ENCODE data around the gene SLCO1A2.
"Not testable (repeated sequence)": the region's sequence is repeated elsewhere in the genome, so short reads cannot be mapped to it uniquely, and the experiment has no call there.

The SLCO1A2 gene

GRCh38 chr12:21334771-21335325, at the start of gene SLCO1A2:
Gene SLCO1A2, minus strand, starts transcription at chr12:21334917. Its CDS starts 270 bp downstream, at chr12:21334647.
- no peak for DNase-seq (ENCODE audit: low read depth)
- no peak within 1 kb of the TSS for H3K4me3 ChIP-seq (ENCODE audit: low read depth, low read length)
- TF ChIP-seq, protein P1, sequence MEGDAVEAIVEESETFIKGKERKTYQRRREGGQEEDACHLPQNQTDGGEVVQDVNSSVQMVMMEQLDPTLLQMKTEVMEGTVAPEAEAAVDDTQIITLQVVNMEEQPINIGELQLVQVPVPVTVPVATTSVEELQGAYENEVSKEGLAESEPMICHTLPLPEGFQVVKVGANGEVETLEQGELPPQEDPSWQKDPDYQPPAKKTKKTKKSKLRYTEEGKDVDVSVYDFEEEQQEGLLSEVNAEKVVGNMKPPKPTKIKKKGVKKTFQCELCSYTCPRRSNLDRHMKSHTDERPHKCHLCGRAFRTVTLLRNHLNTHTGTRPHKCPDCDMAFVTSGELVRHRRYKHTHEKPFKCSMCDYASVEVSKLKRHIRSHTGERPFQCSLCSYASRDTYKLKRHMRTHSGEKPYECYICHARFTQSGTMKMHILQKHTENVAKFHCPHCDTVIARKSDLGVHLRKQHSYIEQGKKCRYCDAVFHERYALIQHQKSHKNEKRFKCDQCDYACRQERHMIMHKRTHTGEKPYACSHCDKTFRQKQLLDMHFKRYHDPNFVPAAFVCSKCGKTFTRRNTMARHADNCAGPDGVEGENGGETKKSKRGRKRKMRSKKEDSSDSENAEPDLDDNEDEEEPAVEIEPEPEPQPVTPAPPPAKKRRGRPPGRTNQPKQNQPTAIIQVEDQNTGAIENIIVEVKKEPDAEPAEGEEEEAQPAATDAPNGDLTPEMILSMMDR (IDR thresholded peaks at IDR 0.05; ENCODE audit: insufficient read depth, low read depth, low read length, missing control alignments) = no peak

DNA sequence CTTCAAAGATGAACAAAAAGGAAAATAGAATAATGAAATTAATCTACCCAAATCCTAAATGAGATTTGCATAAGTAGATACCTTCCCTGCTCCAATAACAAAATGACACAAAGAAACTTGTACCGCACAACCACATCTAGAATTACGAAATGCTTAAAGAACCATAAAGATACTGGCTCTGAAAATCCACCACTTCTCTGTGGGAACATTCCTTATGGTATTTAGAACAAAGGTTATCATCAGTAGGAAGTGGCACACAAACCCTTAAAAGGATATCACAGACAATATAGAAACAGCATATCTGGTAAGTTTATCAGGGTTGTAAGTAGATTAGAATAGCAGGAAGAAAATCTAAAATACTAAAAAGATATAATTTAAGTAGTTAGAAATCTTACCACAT, 49.5 kb upstream of the SLCO1A2 start:
- DNase-seq (ENCODE audit: low read depth) = no peak
- TF ChIP-seq, protein P1 (IDR thresholded peaks at IDR 0.05; ENCODE audit: insufficient read depth, low read depth, low read length, missing control alignments) = no peak
- no peak overlapping the region for H3K4me3 ChIP-seq (ENCODE audit: low read depth, low read length)

- DNase-seq (ENCODE audit: low read depth); H3K4me3 ChIP-seq (ENCODE audit: low read depth, low read length): not testable (repeated sequence)
Observed at GRCh38 chr12:21381320-21381719, 46.6 kb upstream of the SLCO1A2 start.

DNA sequence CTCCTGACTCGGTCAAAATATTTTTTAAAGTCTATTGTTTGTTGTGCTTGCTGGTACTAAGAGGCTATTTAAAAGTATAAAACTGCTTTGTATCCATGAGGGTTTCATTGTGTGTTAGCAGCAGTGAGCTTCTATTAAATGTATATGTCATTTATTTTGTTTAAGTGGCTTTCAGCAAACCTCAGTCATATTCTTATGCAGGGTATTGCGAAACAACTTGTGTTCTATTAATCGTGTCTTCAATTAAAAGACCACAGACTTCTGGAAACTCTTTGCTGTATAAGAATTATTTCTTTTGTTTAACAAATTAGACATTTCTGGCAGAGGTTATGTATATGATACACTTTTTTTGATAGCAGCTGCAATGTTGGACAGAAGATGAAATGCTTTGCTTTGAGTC, 44.5 kb upstream of the SLCO1A2 start:
- no peak overlapping the region for H3K4me3 ChIP-seq (ENCODE audit: low read depth, low read length)
- DNase-seq (ENCODE audit: low read depth) = no peak
- TF ChIP-seq, protein P1 (IDR thresholded peaks at IDR 0.05; ENCODE audit: insufficient read depth, low read depth, low read length, missing control alignments) = no peak

DNA sequence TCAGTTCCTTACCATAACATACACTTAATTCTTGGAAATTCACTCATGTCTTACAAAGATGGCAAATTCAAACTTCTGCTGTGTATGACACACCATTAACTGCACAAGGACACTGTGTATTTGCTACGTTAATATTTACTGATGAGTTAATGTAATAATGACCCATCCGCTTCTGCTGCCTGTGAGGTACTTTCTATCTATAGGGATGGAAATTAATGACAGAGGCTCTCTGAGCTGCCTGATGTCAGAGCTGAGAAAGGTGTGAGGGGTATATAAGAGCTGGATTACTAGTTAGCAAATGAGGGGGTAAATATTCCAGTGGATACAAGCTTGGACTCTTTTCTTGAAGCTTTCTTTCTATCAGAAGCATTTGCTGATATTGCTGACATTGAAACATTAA, 37.9 kb upstream of the SLCO1A2 start, which contains the start of gene IAPP:
Gene IAPP (plus strand): TSS at position 301 of the 400 bp plus-strand sequence. CDS start 450 bp downstream, outside the sequence.
- H3K4me3 ChIP-seq (ENCODE audit: low read depth, low read length) = no peak within 1 kb of the TSS
- TF ChIP-seq, protein P1 (IDR thresholded peaks at IDR 0.05; ENCODE audit: insufficient read depth, low read depth, low read length, missing control alignments) = no peak
- no peak for DNase-seq (ENCODE audit: low read depth)

DNA sequence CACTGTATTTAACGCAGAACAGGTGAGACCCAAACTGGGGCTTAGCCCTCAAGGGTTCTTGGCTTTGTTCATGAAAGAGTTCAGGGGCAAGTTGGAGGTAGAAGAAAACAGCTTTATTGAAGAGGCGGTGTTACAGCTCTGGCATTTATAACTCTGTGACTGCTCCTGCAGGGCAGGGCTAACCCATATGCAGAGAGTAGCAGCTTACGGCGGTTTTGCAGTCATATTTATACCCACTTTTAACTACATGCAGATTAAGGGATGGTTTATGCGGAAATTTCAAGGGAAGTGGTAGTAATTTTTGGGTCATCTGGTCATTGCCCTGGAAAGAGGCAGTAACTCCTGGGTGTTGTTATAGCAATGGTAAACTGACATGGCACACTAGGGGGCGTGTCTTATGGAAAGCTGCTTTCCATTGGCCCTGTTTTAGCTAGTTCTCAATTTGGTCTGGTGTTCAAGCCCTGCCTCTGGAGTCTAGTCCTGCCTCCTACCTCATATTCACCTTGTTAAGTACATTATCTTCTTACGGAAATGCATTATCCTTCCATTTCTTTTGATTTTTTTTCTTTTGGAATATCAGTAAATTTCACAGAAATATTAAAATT, 36.2 kb upstream of the SLCO1A2 start:
- TF ChIP-seq, protein P1 (IDR thresholded peaks at IDR 0.05; ENCODE audit: insufficient read depth, low read depth, low read length, missing control alignments) = no peak
- no peak overlapping the region for H3K4me3 ChIP-seq (ENCODE audit: low read depth, low read length)
- peak; percentile 2 for DNase-seq (ENCODE audit: low read depth)

DNA sequence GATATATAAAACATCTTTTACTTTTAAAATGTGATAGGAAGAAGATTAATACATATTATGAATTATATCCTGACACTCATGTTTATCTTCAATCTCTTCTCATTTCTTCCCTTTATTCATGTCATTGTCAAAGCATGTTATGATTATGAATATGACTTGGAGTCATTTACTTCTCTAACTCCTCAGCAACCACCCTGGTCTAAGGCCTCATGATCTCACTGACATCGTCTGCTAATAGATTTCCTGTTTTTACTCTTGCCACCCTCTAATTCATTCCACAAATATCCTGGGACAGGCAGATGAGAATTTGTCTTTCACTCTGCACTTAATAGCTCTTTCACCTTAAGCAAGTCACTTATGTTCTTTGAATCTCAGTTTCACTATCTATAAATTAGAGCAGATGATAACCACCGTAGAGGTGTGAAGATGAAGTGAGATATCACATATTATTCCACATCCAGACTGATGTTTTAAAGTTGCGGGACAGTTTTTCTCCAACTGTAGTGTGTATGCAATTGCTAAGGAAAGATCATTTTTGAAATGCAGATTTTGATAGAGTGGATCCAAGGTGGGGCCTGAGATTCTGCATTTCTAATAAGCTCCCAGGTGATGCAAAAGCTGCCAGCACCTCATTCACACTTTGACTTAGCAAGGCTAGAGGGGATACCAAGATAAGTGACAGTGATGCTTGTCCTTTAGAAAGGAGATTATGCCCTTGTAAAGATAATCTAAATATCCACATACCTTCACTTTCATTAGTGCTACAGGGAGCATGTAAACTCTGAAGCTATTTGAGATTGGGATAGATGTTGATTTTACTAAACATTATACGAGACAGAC, 34.6 kb upstream of the SLCO1A2 start:
- DNase-seq (ENCODE audit: low read depth) = no peak
- TF ChIP-seq, protein P1 (IDR thresholded peaks at IDR 0.05; ENCODE audit: insufficient read depth, low read depth, low read length, missing control alignments) = no peak
- no peak overlapping the region for H3K4me3 ChIP-seq (ENCODE audit: low read depth, low read length)

DNA sequence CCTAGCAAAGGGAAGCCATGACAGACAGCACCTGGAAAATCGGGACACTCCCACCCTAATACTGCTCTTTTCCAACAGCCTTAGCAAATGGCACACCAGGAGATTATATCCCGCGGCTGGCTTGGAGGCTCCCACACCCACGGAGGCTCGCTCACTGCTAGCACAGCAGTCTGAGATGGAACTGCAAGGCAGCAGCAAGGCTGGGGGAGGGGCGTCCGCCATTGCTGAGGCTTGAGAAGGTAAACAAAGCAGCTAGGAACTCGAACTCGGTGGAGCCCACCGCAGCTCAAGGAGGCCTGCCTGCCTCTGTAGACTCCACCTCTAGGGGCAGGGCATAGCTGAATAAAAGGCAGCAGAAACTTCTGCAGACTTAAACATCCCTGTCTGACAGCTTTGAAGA, 25.9 kb upstream of the SLCO1A2 start:
- DNase-seq (ENCODE audit: low read depth); H3K4me3 ChIP-seq (ENCODE audit: low read depth, low read length): not testable (repeated sequence)

All from GM12865 (cell line).